ENCODE data around the gene ELL. TPM values are rescaled to one million over a fixed set of nuclear protein-coding genes. Genes with fewer than 3 reads are reported as not detected.

Gene ELL
- polyA plus RNA-seq, 10 donors: 12.2 to 17.7 (median 13.2) TPM

DNA sequence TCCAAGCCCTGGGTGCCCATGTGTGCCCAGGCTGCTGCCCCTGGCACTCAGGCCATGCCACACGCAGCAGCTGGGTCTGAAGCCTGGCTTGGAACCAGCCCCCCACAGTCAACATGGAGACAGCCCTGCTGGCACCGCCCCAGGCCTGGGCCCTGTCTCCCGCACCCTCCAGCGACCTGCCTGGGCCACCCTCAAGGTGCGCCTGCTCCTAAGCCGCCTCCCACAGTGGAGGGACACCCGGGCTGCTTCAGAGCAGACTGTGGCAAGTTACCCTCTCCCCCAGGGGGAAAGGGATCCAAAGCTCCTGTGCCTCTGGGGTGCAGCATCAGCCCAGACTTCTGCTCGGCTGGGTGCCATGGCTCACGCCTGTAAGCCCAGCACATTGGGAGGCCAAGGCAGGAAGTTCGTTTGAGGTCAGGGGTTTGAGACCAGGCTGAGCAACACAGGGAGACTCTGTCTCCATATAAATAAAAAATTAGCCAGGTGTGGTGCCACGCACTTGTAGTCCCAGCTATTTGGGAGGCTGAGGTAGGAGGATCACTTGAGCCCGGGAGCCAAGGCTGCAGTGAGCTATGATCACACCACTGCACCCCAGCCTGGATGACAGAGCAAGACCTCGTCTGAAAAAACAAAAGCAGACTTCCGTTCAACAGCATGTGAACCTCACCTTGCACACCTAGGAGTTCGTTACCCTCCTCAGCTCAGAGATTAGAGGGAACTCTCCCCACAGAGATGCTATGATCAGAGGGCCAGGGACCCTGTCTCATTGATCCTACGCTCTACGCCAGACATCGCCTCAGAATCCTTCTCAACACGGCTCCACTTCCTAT lies 15.6 kb downstream of the ELL start:
- DNase-seq: no peak

DNA sequence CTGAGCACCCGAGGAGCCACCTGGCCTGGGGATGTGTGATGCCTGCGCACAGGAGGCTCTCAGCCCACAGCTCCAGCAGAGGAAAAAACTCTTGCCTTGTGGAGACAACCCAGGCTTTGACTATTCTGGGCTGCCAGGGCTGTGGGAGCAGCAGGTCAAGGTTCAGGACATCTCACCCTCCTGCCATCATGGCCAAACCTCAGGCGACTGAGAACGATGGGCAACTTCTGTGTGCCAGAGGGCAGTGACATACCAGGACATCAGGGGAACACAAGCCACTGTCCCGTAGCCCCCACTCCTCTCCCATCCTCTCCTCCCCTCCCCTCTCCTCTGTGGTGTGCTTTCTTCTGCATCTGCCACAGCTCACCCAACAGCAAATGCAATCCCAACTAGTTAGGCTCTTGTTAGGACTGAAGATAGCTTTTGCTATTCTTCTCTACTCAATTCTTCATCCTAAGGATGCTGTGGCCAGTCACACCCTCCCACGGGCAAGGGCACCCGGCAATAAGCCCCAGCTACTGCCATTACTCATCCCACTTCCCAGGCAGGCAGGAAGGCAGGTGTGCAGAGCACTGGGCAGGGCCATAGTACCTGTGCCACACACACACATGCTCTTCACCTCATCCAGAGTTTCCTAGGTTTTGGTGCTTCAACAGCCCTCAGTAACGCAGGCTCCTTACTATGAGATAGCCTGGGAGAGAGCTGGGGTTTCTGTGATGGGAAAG lies 16.8 kb downstream of the ELL start:
- DNase-seq: no peak

DNA sequence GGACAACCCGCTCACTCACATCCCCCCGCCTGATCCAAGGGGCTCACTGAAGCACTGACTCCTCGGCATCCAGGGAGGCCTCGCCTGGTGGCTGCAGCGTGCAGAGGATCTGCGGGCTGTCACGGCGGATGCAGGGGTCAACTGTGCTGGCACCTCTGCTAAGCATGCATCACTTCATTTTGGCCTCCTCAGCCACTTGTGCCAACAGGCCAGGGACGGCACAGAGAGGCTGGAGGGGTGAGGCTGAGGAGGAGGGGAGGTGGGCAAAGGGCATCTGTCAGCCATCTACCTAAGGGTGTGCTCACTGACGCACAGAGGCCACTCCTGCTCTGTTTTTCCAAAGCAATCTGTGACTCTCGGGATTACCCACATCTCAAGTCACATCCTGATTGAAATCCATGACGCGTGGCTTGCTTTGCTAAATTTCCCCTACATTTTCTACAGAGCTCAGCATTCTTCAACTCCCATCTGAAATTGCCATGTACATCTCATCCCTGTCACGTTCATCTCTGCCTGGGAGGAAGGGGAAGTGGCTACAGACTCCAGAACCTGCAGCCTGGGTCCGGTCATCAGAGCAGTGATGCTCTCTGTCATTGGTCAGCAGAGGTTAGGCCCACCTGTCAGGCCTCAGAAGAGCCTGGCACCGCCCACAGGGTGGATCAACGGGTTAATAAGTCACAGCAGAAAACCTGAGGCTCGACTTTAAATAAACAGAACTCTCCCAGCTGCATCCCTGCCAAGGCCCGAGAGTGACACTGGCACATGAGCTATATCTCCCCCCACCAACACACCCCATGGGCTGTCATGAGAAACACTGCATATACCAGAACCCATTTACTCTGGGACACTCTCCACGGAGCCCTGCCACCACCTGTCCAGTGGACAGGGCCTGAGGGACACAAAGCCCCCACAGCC lies 17.6 kb downstream of the ELL start:
- peak in 1 of 3 donors; percentile 48 for DNase-seq

DNA sequence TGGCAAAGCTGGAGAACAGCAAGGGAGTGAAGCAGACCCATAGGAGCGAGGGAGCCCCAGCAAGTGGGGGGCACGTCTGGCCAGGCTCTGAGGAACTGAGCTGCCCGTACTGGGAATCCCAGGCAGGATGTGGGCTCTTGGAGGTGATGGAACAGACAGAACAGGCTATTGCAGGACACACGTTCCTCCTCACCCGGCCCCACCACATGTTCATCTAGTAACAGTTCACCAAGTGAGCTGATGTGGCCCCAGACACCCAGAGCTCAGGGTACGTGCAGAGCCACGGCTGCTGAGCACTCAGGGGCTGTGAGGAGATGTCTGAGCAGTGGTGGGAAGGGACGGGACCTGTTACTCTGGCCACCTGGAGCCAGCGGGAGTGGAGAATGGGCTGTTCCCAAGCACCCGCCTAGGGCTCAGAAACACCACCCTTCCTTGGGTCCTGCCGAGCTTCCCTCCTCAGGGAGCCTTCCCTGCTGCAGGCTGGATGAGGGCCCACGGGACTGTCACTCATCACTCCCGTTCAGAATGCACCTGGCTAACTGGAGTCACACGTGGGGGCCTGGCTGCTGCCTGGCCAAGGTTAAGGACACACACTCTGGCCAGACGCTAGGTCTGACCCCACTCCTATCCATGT lies 18.4 kb downstream of the ELL start:
- no peak for DNase-seq

DNA sequence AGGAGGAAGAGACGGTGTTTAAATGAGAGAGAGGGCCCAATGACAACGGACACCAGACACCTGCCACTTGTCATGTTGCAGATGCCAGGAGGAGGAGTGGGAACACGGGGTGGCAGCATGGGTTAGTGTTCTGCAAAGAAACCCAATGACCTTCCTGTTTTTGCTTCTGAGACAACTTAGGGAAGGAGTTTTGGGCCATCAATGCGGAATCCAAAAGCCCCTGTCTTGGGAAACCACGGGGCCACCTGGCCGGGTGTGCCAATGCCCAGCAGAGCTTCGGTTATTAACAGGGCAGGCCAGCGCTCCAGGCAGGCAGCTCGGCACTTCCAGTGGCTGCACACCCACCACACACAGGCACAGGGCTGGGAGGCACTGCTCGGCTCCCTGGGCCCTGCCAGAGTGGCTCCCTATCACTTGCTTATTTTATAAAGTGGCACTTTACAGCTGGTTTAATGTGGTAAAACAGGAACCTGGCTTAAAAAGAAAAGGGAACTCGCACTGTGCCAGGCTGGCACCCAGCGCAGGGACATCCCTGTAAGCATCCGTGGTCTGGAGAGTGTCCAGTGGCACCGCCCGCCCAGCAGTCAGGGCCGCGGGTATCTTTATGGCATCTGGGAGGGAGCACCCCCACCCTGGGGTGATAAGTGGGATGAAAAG lies 19.1 kb downstream of the ELL start:
- DNase-seq: no peak

DNA sequence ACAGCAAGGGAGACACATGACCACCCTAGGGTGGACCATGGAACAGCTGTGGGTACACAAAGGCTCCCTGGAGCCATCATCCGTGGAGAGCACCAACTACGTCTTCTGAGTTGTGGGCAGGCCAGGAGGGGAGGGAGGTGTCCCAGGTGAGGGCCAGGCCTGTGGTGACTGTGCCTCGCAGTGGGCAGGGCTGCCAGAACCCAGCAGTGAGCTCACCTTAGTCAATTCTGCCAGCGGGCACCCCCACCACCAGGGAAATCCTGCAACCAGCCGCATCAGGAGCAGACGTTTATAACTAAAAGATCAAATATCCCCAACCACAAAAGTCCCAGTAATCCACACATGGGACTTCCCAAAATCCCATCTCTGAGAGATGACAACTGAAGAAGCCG lies 19.6 kb downstream of the ELL start:
- DNase-seq: no peak

DNA sequence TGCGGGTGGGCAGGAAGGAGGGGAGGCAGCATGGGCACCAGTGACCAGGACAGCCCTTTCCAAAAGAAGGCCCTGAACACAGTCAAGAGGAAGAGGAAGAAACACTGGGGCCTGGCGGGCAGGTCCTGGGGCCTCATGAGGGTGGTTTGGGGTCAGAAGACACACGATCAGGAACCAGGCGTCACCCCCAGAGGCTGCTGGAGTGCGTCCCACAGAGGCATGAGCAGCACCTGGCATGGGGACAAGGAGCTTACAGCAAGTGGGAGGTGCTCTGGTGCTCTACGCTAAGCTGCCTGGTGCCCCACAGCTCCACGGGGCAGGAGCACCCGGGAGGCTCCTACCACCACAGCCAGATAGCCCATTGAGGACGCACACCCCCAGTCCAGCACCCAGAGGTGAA lies 20.0 kb downstream of the ELL start:
- DNase-seq: no peak

DNA sequence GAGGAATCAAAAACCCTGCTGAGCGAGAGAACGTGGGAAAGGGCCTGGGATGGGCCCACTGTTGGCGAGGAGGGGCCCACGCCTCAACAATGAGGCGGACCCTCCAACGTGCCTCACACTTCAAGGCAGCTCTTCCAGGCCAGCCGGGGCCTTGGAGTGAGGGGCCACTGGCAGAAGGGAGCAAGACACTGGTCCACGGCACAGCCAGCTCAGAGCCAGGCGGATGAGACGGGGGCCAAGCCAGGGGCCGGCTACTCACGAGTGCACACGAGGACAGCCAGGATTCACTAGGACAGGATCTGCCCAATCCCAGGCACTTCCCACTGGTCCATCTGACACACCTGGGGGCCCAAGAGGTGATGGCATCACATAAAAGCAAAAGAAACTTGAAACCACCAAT lies 20.5 kb downstream of the ELL start:
- no peak for DNase-seq

DNA sequence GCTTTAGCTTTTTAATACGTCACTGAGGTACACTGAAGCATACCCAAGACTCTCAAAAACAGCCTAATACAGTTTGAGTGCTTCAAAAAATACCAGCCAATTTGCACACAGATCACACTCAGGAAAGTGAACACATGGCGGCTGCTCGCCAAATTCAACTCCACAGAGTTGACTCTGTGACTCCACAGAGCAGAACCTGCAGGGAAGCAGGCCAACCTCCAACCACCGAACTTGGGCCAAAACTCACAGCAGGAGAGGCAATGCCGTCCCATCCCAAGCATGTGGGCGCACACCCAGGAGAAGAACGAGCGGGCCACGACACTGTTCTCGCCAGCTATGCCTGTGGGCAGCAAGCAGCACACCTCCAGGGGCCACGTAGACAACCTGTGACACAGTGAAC lies 21.1 kb downstream of the ELL start:
- DNase-seq: no peak

DNA sequence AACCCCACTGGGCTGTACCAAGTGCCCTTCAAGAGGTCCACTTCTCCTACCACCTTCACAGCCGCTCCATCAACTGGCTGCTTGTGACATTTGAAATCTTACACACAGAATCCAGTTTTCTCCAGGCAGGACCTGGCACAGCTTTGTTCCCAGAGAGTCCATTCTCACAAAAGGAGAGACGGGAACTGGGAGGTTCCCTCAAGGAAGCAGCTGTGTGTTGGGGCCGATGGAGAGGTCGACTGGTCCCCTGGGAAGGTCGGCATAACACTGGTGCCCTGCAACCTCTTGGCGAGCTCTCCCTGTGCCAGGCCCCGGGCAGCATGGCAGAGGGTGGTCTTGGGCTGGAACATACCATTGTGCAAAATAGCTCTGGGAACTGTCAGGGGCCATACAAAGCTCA lies 21.5 kb downstream of the ELL start:
- peak in 1 of 3 donors; percentile 58 for DNase-seq

DNA sequence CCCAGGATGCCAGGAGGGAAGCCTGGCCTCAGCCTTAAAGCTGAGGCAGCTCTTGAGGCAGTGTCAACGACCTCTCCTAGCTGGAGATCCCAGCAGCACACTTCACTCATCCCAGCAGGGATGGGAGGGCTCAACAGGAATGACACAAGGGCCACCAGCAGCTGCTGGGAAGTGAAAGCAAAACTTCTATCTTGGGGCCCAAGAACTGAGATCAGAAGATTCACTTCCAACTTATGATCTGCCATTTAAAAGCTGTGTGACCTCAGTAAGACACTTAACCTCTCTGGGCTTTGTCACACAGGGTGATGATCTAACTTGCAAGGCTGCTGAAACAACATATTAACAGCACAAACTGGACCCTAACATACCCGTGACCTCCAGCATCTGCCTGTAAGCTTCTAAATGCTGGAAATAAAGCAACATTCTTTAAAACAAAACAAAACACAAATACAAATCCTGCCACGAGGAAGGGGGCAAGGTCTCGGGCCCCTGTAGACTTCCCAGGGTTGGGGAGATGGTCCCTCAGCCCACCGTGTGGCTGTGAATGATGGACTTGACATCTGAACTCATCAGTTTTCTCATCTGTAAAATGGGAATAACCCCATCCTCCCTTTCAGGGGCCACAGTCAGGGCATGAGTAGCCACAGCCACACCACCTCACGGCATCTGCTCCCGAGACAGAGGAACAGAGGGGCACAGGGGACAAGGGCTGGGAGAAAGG lies 22.7 kb downstream of the ELL start:
- no peak for DNase-seq

DNA sequence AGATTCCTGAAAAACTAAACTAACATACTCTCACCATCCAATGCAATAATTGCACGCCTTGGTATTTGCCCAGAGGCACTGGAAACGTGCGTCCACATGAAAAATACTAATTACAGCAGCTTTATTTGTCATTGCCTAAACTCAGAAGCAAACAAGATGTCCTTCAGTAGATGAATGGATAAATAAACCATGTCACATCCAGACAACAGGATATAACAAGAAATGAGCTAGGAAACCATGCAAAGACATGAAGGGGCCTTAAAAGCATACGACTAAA lies 25.0 kb downstream of the ELL start:
- DNase-seq: no peak

DNA sequence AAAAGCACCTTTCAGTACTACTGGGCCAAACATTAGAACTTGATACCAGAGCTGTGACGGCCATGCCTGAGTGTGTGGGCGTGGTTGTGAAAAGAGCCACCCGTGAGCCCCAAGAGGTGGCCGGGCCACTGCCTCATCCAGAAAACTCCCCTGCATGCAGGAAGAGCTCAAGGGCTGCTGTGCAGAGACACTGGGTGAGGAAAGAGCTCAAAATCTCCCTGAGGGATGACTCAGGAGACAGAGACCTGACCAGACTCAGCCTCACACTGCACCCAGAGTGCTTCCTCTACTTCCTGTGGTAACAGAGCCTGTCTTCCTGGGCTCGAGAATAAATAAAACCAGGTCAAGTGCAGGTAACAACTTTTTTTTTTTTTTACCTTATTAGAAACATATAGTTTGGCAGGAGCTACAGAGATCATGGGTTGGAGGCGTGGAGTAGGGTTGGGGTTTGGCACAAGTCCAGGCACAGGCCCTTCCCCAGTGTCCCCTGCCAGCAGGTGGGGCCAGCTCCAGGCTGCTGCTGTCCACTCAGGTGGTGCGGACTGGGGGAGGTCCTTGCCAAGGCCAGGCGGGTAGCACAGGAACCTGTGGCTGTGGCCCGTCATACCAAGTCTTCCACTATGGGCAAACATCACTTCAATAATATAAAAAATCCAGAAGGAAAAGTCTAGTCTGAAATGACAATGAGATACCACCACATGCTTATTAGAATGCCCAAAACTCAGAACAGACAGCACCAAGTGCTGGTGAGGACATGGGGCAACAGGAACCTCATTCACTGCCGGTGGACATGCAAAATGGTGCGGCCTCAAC lies 25.5 kb downstream of the ELL start:
- DNase-seq: no peak

DNA sequence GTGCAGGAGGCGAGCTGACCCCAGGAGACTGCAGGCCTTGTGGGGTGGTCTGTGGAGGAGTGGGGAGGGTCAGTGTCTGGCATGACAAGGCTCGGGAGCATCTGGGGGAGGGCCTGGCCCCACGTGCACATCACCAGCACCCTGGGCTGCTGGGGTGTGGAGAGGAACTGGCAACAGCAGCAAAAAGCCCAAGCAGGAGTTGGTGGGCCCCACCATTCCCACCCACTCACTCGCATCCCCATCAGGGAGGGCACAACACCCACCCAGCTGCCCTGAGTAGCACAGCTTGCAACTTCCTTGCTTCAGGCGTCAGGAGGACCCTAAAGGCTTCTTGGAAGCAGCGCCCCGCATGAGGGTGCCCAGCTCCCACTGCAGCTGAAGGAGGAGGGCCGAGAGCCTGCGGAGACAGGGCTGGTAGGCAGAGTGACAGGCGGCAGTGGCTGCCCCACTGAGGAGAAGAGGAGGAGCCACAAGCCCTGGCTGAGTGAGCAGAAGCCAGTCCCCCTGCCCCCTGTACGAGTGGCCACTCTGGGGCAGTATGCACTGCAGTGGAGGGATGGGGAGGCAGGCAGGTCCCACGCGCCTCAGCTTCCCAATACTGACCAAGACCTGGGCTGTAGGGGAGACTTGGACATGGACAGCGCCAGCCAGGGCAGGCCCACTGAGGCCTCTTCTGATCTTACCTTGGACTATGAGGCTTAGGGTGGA lies 26.5 kb downstream of the ELL start:
- DNase-seq: no peak

DNA sequence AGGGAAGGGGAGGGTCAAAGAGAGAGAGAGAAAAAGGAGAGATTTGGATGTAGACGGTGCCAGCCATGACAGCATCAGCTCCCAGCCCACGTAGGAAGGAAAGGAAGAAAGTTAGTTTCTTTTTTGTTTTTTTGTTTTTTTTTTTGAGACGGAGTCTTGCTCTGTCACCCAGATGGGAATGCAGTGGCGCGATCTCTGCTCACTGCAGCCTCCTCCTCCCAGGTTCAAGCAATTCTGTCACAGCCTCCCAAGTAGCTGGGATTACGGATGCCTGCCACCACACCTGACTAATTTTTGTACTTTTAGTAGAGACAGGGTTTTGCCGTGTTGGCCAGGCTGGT lies 27.6 kb downstream of the ELL start:
- peak in 1 of 3 donors; percentile 48 for DNase-seq

DNA sequence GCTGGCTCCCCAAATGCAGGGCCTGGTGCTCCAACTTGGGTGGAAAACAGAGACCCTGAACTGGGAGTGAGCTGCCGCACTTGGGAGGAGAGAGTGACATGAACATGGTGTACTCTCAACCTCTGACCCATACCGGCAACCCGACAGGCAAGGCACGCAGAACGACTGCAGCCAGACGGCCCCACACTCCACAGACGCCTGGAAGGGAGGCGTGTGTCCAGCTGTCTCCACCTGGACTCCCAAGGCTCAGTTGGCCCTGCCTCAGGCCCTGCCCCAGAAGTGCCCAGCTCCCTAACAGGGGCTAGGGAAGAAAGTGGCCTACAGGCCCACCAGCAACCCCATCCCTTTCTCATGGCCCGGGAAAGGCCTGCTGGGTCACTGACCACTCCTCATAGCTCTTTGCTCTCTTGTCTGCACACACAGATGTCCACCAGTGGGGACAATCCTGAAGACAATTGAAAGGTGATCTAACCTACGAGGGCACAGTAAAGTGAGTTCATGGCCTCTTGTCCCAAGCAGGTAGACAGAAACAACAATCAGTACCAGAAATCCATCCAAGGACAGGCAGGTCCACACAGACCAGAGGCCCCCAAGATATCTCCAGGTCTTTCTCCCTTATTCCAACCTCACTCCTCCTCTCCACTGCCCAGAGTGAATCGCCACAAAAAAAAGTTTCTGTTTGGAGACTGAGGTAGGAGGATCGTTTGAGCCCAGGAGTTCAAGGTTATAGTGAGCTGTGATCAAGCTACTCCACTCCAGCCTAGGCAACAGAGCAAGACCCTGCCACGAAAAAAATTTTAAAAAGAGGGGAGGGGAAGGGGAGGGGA lies 28.2 kb downstream of the ELL start:
- no peak for DNase-seq

DNA sequence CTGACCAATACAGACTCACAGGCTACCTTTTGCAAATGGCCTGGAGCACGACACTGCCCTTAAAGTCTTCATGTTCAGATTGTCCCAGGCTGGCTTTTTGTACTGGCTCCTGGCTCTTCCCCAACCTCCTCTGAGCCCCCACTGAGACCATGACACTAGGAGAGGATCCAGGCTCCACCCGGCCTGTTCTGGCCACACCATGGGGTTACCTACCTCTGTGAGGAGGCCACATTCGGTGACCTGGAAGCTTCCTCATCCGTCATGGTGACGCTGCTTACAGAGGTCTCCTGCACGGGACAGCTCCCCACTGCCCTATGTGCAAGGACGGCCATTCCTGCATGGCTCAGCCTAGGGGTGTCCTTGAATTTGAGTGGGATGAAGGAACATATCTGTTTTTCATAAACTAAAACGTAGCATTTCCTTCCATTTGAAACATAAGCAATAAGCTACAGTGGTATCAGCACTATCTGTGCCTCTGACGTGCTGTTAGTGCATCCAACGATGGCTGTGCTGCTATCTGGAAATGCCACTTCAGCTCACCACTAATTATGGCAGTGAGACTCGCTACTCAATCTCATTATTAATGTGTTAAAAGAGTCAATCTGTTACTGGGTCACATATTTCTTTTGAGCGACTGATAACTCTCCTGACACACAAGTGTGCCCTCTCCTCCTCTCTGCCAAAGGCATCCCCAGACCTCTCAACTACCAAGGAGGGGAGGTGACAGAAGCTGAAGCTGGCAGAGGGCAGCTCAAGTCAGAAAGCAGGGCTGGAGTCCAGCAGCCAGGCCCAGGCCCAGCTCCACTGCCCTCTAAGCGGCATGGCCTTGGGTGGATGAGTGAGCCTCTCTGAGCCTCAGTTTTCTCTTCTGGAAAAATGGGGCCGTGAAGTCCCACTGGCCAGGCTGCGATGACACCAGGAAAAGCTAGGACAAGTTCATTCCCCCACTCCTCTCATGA lies 29.6 kb downstream of the ELL start:
- no peak for DNase-seq

Data from muscle of back (tissue), 11 donors.